Subcutaneous adipose tissue (tissue), 4 donors: ENCODE data around the gene TECPR2. TPM values are rescaled to one million over a fixed set of nuclear protein-coding genes. Genes with fewer than 3 reads are reported as not detected.

Experiments
- small RNA-seq: library from RNA; depleted of rRNA; stranded (forward); fragments of <200 nt; gene quantifications from one replicate; pipeline ENCODE3, GENCODE V24; 2016
- total RNA-seq, 4 donors: library from RNA; depleted of rRNA; stranded (reverse); fragments of >200 nt; gene quantifications; one replicate each; pipeline ENCODE4 v1.1.0, GENCODE V29; 2016
- TF ChIP-seq, protein P1 (sequence below): fragments of 450-650 bp; IDR thresholded peaks from one replicate; pipeline ENCODE4 v1.5.1; 2016; ENCODE audit warnings: low read depth, mild to moderate bottlenecking, control low read depth, antibody characterized with exemption, moderate library complexity

Gene TECPR2
- total RNA-seq, 4 donors from 2014 or later: 14.4 to 23.0 (median 15.0) TPM

DNA sequence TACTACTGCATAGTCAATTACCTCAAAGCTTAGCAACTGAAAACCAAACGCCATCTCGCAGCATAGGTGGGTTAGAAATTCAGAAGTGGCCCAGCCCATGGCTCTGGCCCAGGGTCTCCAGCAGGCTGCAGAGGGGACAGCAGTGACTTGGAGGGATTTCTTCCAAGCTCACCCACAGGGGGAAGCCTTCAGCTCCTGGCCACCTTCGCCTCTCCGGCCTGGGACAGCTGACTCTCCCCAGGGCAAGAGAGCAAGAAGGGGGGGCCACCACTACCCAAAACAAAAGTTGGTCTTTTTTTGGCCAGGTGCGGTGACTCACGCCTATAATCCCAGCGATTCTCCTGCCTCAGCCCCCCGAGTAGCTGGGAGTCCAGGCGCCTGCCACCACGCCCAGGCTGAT is 179.0 kb downstream of the TECPR2 start:
- TF ChIP-seq, protein P1, sequence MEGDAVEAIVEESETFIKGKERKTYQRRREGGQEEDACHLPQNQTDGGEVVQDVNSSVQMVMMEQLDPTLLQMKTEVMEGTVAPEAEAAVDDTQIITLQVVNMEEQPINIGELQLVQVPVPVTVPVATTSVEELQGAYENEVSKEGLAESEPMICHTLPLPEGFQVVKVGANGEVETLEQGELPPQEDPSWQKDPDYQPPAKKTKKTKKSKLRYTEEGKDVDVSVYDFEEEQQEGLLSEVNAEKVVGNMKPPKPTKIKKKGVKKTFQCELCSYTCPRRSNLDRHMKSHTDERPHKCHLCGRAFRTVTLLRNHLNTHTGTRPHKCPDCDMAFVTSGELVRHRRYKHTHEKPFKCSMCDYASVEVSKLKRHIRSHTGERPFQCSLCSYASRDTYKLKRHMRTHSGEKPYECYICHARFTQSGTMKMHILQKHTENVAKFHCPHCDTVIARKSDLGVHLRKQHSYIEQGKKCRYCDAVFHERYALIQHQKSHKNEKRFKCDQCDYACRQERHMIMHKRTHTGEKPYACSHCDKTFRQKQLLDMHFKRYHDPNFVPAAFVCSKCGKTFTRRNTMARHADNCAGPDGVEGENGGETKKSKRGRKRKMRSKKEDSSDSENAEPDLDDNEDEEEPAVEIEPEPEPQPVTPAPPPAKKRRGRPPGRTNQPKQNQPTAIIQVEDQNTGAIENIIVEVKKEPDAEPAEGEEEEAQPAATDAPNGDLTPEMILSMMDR: no peak

DNA sequence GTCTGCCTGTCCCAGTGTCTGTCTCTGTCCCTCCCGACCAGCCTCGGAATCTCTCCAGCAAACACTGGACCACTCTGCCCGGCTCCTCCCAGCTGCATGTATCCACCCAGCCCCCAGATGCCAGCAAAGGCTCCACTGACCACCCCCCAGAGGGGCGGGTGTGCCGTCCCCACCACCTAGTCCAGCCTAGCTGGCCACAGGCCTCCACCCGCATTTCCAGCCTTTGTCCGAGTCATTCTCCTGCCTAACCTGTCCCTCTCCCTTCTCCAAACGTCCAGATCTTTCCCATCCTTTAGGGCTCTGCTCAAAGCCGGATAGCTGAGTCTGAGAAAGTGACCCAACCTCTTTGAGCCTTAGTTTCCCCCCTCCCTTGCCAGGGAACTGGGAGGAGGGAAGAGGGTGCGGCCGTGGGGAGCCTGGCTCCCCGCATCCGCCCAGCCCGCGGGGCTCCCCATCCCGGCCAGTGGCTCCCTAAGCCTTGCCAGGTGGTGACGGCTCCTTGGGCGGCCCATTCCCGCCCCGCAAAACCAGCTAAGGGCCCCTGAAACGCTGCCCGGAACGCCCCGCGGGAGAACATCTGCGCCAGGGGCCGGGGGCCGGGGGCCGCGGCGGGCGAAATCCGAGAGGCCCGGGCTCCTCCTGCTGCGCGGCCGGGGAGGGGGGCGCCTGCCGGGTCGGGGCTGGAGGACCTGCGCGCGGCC is 181.5 kb downstream of the TECPR2 start:
- TF ChIP-seq, protein P1: no peak

- TF ChIP-seq, protein P1: no peak
Measured at GRCh38 chr14:102544747-102545460, 182.2 kb downstream of the TECPR2 start.

DNA sequence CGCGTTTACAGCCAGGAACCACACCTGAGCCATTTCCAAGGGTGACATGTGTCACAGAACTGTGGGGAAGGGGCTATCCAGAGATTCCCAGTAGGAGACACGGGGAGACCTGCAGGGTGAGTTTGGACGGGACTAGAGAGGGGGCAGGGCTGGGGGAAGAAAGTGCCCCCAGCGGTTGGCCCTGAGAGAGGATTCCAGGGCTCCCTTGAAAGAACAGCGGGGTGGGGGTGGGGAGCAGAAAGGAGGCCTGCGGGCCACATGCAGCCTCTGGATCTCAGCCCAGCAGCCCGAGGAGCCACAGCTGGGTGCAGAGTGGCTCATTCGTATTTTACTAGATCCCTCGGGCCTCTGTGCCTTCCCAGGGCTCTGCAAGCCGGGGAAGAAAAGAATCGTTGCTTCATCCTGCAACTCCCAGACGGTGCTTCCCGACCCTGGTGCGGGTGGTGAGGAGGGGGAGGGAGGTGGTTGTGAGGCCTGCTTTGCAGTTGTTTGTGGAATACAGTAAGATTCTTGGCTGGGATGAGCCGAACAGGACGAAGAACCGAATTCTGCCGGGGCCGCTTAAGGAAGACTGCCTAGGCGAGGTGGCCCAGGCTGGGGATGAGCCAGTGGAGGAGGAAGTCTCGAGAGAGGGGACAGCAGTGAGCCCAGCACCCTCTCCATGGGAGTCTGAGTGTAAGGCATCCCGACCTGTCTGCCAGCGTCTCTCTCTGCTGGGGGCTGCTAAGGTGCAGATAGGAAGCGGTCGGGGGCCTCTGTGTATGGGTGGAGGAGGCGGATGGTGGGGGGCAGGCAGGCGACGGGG is 182.9 kb downstream of the TECPR2 start:
- TF ChIP-seq, protein P1: no peak

DNA sequence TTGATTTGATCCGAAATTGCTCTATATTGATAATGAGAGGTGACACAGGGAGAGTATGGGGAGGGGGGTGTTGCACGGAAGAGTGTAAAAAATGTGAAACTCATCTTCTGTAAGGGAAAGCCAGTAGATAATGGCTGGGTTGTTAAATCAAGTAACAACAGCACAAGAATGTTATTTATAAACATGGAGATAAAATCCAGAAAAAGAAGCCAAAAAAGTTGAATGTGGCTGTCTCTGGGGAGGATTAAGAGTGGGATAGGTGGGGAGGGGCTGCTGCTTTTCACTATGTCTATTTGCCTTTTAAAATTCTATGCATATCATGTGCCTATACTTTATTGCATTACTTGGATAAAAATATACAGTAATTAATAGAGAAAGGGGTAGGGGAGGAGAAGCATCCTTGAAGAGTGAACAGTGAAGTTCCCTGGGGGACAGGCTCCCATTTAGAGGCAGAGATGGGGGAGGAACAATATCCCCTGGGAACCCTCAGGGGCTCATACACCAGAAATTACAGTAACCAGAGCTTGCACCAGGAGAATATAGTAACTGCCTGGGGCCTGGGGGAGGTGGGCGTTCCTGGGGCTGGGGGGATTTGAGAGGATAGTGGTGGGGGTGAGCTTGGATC is 186.0 kb downstream of the TECPR2 start:
- TF ChIP-seq, protein P1: no peak

Small RNA genes within 50 kb of the gene (small RNA-seq; reads per million reads assigned to genes)
- gene MIR4309: not detected

Other genes with a start within 250 kb of the TECPR2 start
- 10 to 100 TPM; 21.2 to 29.3 (median 26.5) TPM for gene WDR20, start 223.0 kb upstream of the TECPR2 start, total RNA-seq
- 10 to 100 TPM in 1 of 4 donors, 1 to 10 TPM in 3; 4.0 to 13.9 (median 6.1) TPM for gene MOK, start 57.8 kb upstream of the TECPR2 start, total RNA-seq
- 10 to 100 TPM in 1 of 4 donors, 1 to 10 TPM in 3; 7.3 to 17.7 (median 8.9) TPM for gene ZNF839, start 43.2 kb upstream of the TECPR2 start, total RNA-seq
- gene CINP, start 51 bp upstream of the TECPR2 start, total RNA-seq: 10 to 100 TPM; 21.8 to 41.1 (median 24.2) TPM
- 10 to 100 TPM in 1 of 4 donors, 1 to 10 TPM in 3; 3.6 to 26.8 (median 6.9) TPM for gene ANKRD9, start 146.8 kb downstream of the TECPR2 start, total RNA-seq
- 10 to 100 TPM; 17.6 to 24.3 (median 22.1) TPM for gene RCOR1, start 229.7 kb downstream of the TECPR2 start, total RNA-seq